ENCODE results near the gene UBE3C.

UBE3C gene

GRCh38 chr7:157192861-157193260 lies 54.1 kb downstream of the UBE3C start:
- no peak for DNase-seq (ENCODE audit: low read depth in 1 of 2, low spot score in 1 of 2)
- Histone ChIP-seq H3K4me3 (replicated peaks; ENCODE audit: insufficient read depth, low read length) (no peak overlapping the region), H3K27ac (replicated peaks) (no peak overlapping the region), H3K27me3 (ENCODE audit: insufficient read depth, poor library complexity, severe bottlenecking) (no peaks in the 10 kb centered on the region)
- no peak for TF ChIP-seq POLR2AphosphoS5 (IDR thresholded peaks at IDR 0.05; ENCODE audit: low read depth)
- no peak for TF ChIP-seq SPI1 (IDR thresholded peaks at IDR 0.05; ENCODE audit: borderline replicate concordance, low read depth)
- TF ChIP-seq GABPA (IDR thresholded peaks at IDR 0.05; ENCODE audit: low read depth), result no peak
- TF ChIP-seq, protein P1, sequence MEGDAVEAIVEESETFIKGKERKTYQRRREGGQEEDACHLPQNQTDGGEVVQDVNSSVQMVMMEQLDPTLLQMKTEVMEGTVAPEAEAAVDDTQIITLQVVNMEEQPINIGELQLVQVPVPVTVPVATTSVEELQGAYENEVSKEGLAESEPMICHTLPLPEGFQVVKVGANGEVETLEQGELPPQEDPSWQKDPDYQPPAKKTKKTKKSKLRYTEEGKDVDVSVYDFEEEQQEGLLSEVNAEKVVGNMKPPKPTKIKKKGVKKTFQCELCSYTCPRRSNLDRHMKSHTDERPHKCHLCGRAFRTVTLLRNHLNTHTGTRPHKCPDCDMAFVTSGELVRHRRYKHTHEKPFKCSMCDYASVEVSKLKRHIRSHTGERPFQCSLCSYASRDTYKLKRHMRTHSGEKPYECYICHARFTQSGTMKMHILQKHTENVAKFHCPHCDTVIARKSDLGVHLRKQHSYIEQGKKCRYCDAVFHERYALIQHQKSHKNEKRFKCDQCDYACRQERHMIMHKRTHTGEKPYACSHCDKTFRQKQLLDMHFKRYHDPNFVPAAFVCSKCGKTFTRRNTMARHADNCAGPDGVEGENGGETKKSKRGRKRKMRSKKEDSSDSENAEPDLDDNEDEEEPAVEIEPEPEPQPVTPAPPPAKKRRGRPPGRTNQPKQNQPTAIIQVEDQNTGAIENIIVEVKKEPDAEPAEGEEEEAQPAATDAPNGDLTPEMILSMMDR (IDR thresholded peaks at IDR 0.05; ENCODE audit: insufficient read depth, low read length), result no peak
- no peak for TF ChIP-seq REST (IDR thresholded peaks at IDR 0.05; ENCODE audit: insufficient replicate concordance, low read depth)

- Histone ChIP-seq H3K27me3 (ENCODE audit: insufficient read depth, poor library complexity, severe bottlenecking) (no peaks in the 10 kb centered on the region), H3K27ac (replicated peaks) (no peak overlapping the region), H3K4me3 (replicated peaks; ENCODE audit: insufficient read depth, low read length) (no peak overlapping the region)
- DNase-seq (ENCODE audit: low read depth in 1 of 2, low spot score in 1 of 2), result no peak
- TF ChIP-seq POLR2AphosphoS5 (IDR thresholded peaks at IDR 0.05; ENCODE audit: low read depth), result no peak
These were observed 54.5 kb downstream of the UBE3C start for GRCh38 chr7:157193274-157193673.

DNA sequence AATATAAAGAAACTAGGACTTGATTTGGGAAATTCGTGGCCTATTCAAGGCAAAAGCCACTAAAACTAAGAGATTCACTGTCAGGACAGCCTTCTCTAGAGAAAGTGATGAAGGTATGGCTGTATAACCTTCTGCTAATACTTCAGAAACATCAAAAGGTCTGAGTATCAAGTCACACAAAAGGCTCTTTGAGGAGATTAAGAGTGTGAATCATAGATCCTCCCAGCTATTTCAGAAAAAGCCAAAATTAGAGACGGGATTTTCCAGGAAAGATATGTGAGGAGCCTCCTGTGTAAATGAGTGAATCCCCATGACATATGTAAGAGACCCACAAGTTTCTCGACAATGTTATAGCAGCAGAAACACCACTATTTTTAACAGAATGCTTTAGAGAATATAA lies 56.2 kb downstream of the UBE3C start:
- Histone ChIP-seq H3K4me3 (replicated peaks; ENCODE audit: insufficient read depth, low read length) (no peak overlapping the region), H3K27me3 (ENCODE audit: insufficient read depth, poor library complexity, severe bottlenecking) (no peaks in the 10 kb centered on the region), H3K27ac (replicated peaks) (no peak overlapping the region)
- DNase-seq (ENCODE audit: low read depth in 1 of 2, low spot score in 1 of 2), result no peak
- TF ChIP-seq, protein P1 (IDR thresholded peaks at IDR 0.05; ENCODE audit: insufficient read depth, low read length), result no peak
- TF ChIP-seq SPI1 (IDR thresholded peaks at IDR 0.05; ENCODE audit: borderline replicate concordance, low read depth) (no peak), GABPA (IDR thresholded peaks at IDR 0.05; ENCODE audit: low read depth) (no peak), REST (IDR thresholded peaks at IDR 0.05; ENCODE audit: insufficient replicate concordance, low read depth) (no peak), POLR2AphosphoS5 (IDR thresholded peaks at IDR 0.05; ENCODE audit: low read depth) (no peak)

DNA sequence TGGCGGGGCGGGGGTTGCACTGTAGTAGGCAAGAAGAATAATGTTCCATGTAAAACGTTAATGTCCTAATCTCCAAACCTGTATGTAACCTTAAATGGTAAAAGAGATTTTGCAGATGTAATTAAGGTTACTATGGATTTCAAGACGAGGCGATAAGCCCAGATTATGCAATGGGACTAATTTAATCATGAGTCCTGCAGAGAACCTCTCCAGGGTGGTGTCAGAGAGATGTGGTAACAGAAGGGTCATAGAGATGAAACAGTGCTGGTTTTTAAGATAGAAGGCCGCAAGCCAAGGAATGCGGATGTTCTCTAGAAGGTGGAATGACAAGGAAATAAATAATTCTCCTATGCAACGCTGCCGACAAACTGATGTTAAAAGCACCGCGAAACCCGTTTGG lies 57.1 kb downstream of the UBE3C start:
- no peaks in the 10 kb centered on the region for H3K27me3 ChIP-seq (ENCODE audit: insufficient read depth, poor library complexity, severe bottlenecking)
- no peak for TF ChIP-seq GABPA (IDR thresholded peaks at IDR 0.05; ENCODE audit: low read depth)
- TF ChIP-seq POLR2AphosphoS5 (IDR thresholded peaks at IDR 0.05; ENCODE audit: low read depth), result no peak
- TF ChIP-seq REST (IDR thresholded peaks at IDR 0.05; ENCODE audit: insufficient replicate concordance, low read depth), result no peak
- no peak overlapping the region for H3K4me3 ChIP-seq (replicated peaks; ENCODE audit: insufficient read depth, low read length)
- H3K27ac ChIP-seq (replicated peaks), result no peak overlapping the region
- DNase-seq (ENCODE audit: low read depth in 1 of 2, low spot score in 1 of 2), result no peak
